8988T (cell line): ENCODE measurements around the gene MACIR.

ENCODE experiments used
- DNase-seq: peaks from one replicate; pipeline ENCODE4 v3.0.0; 2011

The MACIR gene

DNA sequence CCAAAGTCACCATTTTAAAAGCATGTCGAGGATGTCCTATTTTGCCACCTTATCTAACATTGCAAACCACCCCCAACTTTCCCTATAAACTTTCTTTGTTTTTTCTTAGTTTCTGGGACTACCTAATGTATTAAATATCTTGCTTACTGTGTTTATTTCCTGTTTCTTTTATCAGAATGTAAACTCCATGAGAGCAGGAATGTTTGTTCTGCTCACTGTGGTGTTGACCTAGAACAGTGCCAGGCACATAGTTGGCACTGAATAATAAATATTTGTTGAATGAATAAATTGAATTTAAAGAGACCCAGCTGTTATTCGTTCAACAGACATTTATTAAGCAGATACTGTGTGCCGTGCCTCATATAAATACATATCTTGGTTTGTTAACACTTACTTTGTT is 35.2 kb downstream of the MACIR start:
- DNase-seq, result no peak

DNA sequence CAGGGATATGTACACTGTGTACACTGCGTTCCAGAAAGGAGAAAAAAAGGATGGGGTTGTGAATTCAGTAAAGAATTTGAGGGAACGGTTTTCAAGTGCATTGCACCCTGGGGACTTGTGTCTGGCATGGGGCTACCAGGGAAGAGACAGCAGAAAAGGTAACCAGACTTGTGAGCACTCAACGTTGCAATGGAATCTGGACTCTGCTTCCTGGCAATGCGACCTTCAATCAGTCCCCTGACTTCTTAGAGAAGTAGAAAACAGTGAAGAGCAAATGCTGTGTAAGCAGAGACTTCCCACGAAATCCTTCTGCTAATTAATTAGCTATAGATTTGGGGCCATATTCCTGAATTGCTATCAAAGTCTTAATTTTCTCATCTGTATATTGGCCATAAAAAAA is 36.3 kb downstream of the MACIR start:
- no peak for DNase-seq

DNA sequence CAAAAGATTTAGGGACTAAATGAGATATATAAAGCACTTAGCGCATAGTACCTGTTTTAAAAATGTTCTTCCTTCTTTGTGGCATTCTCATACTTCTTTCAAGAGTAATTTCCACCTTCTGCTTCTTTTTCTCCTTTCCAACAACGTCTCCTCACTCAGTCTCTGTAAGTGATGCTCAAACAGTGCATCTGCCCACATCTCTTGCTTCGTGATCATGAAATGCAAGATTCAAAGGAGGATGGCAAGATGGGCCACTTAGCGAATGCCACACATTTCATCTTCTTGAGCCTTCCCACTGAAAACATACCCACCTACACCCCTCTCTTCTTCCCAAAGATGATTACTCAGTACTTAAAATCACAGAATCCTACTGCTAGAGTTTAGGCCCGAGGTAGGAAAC is 36.9 kb downstream of the MACIR start:
- DNase-seq, result no peak

DNA sequence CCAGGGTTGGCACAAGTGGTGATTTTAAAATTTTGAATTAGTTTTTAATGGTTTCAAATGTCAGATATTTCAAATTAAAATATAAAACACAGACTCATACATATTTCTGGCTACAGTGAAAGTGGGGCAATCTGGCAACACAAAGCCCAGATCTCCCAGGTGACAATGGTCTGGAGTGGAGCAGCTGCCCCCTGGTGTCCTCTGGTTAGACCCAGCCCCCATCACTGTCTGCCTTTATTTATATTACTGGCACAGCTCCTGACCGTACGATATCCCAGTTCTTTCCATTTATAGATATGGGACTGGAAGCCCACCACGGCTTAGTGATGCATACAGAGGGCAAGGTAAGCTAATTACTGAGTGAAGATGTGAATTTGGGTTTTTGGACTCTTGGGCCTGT is 37.3 kb downstream of the MACIR start:
- DNase-seq, result no peak

DNA sequence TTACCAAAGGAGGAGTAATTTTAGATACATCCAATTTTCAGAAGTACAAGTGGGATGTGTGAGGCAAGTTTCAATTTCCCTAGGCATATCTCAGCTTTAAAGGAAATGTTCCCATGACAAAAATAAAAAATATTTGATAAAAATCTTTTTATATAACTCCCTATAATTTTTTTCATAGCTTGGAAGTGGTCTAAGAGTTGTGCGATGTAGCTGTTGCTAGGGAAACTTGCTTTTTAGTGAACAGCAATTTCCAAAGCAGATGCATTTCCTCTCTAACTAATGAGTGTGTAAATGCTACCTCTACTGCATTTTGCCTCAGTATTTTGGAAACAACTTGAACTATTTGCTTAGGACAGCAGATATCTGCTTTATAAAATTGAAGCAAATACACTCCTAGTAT is 39.6 kb downstream of the MACIR start:
- DNase-seq, result no peak

DNA sequence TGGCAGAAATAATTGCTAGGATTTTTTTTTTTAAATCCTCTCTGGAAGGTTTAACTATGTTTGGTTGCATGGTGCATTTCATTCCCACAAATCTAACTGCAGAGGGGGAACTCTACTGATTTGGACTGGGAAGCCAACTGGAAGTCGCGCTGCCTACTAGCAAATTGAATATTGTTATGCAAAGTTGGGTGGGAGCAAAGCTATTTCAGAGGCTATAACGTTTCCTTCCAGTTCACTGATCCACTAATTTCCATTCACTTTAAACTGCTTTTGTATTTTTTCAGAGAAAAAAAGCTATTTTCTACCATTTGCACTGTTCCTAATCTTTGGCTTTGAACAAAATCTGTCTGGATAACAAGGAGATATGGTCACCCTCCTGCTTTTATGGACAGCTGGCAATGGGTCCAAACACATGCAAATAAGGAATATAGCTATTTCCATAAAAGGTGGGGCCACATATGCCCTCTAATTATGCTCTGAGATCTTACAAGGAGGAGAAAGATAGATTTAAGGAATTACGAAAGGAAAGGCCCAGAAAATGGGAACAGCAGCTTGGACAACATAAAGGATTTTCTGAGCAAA is 40.1 kb downstream of the MACIR start:
- no peak for DNase-seq

DNA sequence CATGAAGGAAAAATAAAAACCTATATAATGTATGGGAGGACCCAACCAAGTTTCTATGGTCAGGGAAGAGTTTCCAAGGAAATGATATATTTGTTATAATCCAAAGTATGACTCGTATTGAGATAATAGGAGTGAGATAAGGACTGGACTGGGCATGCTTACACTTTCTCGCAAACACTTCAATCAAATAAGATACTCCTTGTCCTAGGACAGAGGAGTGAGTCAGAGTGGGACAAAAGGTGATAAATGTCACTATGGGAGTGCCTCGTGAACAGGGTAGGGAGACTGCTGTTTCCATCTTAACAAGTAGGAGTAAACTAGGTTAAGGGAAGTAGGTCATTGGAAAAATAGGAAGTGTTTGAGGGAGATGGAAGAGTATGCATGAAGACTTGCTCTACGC is 47.2 kb downstream of the MACIR start:
- DNase-seq, result no peak

DNA sequence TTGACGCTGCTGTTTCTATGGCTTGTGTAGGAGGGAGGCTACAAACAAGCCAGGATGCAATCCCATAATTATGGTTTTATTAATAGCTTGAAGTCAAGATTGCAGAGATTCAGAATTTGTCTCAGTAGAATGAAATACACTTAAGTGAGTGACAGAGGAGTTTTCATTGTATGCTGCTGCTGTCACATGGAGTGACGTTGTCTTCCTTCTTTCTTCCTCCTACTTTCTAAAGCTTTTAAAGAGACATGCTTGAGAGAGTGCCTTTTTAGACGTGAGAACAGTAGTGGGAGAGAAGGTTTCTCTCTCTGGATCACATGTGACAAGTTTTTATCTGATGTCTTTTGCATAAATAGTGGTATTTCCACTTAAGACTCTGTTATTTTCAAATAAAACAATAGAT is 48.9 kb downstream of the MACIR start:
- no peak for DNase-seq

DNA sequence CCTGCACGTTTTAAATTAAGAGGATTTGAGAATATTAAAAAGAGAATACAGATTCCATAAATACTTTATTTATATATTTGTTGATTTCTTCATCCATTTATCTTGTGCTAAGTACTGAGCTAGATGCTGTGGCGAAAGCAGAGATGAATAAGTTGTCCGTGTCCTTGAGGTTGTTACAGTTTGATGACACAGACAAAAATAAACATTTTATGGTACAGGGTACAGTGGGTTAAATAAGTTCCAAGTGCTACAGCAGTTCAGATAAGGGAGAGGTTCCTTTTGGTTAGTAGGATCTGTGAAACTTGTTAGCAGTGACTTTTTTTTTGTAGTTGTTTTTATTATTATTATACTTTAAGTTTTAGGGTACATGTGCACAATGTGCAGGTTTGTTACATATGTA is 50.2 kb downstream of the MACIR start:
- no peak for DNase-seq

DNA sequence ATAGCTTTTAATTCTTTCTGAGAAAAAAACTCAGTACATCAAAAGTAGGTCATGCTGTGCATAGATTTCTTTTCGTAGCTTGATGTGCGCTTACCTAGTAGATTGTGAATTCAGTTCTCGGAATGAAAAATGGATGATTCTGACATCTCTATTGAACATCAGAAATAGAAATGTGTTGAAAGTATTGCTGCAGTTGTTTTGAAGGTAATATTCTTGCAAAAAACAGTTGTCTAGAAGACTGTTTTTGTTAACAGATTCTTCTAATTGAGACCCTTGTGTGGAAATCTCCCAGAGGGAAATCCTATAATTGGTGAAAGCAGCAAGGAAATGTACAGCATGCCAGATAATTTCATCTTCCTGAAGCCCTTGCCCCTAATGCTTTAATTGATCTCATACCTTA is 54.5 kb downstream of the MACIR start:
- no peak for DNase-seq

DNA sequence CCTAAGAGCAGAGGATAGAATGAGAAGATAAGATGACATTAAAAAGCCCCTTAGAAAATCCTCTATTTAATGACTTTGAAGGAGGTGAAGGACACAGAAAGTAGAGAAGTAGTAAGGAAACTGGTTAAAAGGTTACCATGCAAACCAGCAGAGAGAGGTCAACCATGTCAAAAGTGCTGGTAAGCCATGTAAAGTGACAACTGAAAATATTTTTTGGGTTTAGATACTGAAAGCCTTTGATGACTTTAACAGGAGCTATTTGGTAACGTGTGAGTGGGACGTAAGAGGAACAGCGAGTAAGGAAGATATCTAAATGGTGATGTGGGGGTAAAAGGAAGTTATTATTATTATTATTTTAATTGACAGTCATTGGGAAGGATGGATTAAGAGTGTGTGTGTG is 56.9 kb downstream of the MACIR start:
- DNase-seq, result no peak

DNA sequence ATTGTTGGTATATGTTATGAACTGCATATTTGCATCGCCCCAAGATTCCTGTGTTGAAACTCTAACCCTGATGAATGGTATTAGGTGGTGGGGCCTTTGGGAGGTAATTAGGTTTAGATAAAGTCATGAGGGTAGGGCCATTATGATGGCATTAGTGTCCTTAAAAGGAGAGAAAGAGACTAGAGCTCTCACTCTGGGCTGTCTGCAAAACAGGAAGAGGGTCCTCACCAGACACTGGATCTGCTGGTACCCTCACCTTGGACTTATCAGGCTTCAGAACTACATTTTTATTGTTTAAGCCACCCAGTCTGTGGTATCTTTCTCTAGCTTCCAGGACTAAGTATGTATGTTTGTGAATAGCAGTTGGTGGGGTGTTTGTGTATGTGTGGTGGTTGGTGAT is 68.9 kb downstream of the MACIR start:
- no peak for DNase-seq

DNA sequence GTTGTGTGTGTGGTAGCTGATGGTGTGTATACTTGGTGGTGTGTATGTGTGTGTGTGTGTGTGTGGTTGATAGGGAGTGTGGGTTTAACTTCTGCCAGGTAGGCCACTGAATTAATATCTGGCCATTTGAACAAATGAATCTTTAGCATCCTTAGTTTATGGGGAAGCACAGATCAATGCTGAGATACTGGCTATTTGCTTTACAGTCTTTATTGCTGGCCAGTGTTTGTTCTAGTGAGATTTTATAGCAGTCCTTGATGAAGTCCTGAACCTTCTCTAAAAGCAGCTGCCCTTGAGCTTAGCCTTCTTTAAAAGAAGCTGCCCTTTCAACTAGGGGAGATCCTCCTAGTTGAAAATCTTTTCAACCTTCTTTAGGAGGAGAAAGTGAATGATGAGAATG is 69.3 kb downstream of the MACIR start:
- no peak for DNase-seq
